Ammon's horn (tissue), 1 donor: ENCODE measurements around the gene HEATR5A.
"Not testable (repeated sequence)": the region's sequence is repeated elsewhere in the genome, so short reads cannot be mapped to it uniquely, and the experiment has no call there.

Experiments
- DNase-seq: peaks from one replicate; pipeline ENCODE4 v3.0.0-alpha.2; 2016; ENCODE audit warnings: low spot score

Gene HEATR5A

DNA sequence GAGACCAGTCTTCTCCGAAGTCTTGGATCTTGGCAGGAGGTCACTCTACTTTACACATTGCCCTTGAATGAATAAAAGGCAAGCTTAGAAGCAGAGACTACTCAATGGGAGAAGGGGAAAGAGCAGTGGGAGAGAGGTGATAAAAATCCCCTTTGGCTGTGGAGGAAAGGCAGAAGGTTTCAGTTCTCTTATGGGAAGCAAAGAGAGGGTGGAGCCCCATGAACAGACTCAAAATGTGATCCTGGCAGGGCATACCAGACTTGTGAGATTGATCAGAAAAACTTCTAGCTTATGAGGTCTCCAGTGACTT is 163.2 kb downstream of the HEATR5A start:
- no peak for DNase-seq

DNA sequence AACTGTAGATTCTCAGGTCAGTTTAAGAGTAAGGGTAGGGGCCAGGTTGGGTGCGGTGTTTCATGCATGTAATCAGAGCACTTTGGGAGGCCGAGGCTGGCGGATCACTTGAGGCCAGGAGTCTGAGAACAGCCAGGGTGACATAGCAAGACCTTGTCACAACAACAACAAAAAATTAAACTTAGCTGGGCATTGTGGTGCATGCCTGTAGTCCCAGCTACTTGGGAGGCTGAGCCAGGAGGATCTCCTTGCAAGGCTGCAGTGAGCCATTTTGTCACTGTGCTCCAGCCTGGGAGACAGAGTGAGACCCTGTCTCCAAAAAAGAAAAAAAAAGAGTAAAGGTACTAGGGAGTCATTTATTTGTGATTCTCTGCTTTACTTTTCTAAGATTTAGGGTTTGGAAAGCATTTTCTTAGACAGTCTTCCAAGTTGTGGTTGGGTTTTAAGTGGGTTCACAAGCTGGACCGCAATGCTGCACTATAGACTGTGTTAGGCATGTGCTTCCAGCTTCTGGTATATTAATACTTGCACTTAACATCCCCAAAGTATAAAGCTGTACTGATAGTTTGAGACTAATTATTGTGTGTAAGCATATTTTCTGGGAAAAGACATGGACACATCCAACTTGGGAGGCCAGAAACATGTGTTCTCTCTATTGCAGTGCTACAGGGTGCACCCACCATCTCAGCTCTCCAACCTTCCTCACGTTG is 163.7 kb downstream of the HEATR5A start:
- no peak for DNase-seq

DNA sequence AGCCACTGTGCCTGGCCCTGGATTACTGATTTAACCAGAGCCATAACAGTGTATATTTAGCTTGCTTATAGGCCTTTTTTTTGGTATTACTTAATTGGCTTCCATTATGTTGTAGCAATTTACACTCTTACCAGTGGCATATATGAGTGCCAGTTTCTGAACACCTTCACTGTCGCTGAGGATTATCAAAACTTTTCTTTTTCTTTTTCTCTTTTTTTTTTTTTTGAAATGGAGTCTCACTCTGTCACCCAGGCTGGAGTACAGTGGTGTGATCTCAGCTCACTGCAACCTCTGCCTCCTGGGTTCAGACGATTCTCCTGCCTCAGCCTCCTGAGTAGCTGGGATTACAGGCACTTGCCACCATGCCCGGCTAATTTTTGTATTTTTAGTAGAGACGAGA is 164.4 kb downstream of the HEATR5A start:
- DNase-seq: not testable (repeated sequence)

DNA sequence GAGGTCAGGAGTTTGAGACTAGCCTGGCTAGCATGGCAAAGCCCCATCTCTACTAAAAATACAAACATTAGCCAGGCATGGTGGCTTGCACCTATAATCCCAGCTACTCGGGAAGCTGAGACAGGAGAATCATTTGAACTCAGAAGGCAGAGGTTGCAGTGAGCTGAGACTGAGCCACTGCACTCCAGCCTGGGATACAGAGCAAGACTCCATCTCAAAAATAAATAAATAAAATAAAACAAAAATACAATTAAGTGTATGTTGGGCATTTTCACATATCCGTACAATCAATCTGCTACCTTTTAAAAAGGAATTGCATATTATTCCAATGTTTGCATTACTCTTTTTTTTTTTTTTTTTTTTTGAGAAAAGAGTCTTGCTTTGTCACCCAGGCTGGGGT is 165.1 kb downstream of the HEATR5A start:
- DNase-seq: no peak

DNA sequence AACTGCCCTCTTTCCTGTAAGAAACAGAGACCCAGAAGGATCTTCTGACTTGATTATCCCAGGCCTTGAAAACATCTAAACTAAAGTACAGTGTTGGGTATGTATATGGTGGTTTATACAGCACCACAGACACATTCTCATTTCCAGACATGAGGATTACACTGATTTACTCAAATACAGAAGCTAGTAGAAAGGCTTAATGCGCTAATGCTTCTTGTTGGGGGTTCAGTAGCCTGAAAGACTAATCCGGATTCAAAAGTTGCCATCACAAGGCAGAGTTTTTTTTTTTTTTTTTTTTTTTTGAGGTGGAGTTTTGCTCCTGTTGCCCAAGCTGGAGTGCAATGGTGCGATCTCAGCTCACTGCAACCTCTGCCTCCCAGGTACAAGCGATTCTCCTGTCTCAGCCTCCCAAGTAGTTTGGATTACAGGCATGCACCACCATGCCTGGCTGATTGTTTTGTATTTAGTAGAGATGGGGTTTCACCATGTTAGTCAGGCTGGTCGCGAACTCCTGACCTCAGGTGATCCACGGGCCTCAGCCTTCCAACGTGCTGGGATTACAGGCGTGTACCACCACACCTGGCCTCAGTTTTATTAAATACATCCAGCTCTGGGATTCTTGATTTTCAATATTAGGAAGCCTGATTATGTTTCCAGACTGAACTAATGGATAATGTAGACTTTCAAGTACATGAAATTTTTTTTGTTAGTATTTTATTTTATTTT is 166.4 kb downstream of the HEATR5A start:
- DNase-seq: no peak

DNA sequence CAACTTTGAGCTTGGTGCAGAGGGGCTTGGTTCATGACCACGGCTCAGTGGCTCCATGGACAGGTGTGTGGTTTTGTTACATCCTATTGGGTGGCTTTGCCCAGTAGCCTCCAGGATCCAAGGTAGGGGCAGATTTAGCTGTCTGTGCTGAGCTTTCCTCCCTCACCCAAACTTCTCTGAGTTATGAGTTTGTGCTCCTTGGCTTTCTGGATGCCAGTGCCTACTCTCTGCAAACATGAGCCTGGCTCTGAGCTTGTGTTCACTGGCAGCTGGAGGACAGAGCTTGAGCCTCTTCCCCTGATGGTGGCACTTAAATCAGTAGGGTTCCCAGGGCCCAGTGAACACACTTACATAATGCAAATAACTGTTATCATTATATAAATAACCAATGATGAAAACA is 167.5 kb downstream of the HEATR5A start:
- no peak for DNase-seq

DNA sequence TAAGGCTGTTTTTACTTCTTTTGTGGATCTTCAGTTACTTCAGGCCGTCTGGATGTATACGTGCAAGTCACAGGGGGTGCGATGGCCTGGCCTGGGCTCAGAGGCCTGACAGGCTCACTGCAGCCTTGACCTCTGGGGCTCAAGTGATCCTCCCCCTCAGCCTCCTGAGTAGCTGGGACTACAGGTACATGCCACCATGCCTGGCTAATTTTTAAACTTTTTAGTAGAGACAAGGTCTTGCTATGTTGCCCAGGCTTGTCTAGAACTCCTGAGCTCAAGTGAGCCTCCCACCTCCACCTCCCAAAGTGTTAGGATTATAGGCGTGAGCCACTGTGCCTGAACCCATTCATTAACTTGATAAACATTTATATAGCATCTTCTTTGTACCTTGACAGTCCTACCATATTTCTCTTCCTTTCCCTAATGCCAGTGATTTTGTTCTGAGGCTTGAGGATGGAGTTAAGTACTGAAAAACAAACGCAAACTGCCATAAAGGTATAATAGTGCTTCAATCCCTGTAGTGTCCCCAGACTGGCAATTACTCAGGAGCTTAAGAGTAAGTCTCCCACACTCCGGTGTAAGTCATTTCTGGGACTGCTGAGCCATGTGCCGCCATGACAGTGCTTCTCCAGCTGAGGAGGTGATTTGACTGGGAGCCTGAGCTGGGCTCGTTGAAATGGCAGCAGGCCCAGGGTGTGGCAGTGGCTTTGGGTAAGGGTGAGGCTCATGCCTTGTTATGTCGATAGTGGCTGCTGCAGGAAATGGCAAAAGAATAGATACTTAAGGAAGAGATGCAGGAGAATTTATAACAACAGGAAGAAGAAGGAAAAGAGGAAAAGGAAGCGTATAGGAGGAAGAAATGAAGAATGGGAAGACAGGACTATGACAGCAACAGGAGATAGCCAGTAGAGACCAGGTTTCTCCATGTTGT is 169.1 kb downstream of the HEATR5A start:
- no peak for DNase-seq

DNA sequence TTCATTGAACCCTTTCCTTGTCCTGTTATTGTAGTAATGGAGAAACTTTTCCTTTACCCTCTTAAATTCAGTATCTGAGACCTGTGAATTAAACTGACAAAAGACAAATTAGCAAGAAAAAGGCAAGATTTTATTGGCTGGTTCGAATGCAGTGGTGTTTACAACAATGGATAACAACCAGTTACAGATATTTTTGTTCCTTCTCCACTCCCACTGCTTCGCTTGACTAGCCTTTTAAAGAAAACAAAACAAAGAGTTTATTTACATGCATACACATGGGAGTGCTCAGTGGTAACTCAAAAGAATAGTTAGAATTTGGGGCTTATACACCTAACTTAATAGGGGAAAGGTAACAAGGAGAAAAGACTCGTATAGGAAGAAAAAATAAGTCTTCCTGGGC is 175.7 kb downstream of the HEATR5A start:
- DNase-seq: no peak

DNA sequence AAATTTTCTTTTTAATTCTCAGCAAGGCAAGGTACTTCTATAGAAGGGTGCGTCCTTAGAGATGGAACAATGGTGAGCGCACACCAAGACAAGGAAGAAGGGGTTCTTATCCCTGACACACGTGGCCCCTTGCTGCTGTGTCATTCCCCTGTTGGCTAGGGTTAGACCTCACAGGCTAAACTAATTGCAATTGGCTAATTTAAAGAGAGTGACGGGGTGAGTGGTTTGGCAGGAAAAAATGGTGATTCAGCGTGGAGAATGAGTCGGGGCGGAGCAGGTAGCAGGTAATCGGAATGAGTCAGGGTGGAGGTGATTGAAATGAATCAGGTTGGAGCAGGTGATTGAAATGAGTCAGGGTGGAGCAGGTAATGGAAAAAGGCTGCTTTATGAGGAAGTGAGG is 176.5 kb downstream of the HEATR5A start:
- DNase-seq: no peak

DNA sequence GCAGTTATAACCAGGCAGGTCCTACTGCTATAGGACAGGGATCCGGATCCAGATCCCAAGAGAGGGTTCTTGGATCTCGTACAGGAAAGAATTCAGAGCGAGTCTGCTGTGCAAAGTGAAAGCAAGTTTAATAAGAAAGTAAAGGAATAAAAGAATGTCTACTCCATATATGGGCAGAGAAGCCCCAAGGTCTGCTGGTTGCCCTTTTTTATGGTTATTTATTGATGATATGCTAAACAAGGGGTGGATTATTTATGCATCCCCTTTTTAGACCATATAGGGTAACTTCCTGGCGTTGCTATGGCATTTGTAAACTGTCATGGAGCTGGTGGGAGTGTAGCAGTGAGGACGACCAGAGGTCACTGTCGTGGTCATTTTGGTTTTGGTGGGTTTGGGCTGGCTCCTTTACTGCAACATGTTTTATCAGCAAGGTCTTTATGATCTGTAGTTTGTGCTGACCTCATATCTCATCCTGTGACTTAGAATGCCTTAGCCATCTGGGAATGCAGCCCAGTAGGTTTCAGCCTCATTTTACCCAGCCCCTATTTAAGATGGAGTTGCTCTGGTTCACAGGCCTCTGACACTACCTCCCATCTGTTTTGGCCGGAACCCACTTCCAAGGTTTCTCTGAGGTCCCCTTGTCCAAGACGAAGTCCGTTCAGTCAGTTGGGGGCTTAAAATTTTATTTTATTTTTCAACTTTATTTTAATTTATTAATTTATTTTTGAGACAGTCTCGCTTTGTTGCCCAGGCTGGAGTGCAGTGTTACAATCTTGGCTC is 178.0 kb downstream of the HEATR5A start:
- DNase-seq: not testable (repeated sequence)
